ENCODE results near the gene C1QTNF3.
"Not testable (repeated sequence)": the region's sequence is repeated elsewhere in the genome, so short reads cannot be mapped to it uniquely, and the experiment has no call there.

Gene C1QTNF3

DNA sequence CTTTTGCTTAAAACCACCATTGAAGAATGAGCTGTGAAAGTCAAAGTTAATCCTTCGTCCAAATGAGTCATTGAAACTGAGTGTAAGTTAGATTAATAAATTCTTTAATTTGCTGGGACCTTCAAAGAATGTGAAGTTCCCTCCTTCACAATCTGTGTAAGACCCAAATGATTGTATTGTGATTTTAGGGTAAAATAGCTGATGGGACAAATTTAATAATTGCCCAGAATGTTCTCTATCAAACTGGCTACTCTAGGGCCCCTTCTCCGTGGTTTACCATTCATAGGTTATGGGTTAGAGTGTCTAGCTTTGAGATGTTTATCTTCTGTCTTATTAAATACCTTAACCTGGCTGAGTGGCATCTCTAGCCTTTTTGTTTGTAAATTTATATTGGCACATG is 11.9 kb downstream of the C1QTNF3 start:
- Histone ChIP-seq H3K4me3 (ENCODE audit: low read length) (no peak overlapping the region), H3K27ac (ENCODE audit: low read depth, low read length) (no peak overlapping the region), H3K27me3 (ENCODE audit: control insufficient read depth, insufficient read depth, low read length) (no peaks in the 10 kb centered on the region), H3K9ac (ENCODE audit: low read length) (no peak overlapping the region), H3K36me3 (ENCODE audit: control insufficient read depth, insufficient read depth, low read length) (peaks cover 3% of the 10 kb centered on the region), H3K4me1 (ENCODE audit: control insufficient read depth, insufficient read depth, low read length) (no peaks in the 10 kb centered on the region)

DNA sequence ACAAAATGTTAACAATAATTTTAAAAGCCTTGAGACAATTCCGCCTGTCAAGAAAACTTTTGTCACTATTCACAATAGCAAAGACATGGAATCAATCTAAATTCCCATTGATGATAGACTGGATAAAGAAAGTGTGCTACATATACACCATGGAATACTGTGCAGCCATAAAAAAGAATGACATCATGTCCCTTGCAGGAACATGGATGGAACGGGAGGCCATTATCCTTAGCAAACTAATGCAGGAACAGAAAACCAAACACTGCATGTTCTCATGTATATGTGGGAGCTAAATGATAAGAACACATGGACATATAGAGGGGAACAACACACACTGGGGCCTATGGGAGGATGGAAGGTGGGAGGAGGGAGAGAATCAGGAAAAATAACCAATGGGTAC is 12.4 kb downstream of the C1QTNF3 start:
- H3K9ac ChIP-seq (ENCODE audit: low read length); H3K27me3 ChIP-seq (ENCODE audit: control insufficient read depth, insufficient read depth, low read length); H3K36me3 ChIP-seq (ENCODE audit: control insufficient read depth, insufficient read depth, low read length); H3K4me1 ChIP-seq (ENCODE audit: control insufficient read depth, insufficient read depth, low read length); H3K27ac ChIP-seq (ENCODE audit: low read depth, low read length); H3K4me3 ChIP-seq (ENCODE audit: low read length): not testable (repeated sequence)

DNA sequence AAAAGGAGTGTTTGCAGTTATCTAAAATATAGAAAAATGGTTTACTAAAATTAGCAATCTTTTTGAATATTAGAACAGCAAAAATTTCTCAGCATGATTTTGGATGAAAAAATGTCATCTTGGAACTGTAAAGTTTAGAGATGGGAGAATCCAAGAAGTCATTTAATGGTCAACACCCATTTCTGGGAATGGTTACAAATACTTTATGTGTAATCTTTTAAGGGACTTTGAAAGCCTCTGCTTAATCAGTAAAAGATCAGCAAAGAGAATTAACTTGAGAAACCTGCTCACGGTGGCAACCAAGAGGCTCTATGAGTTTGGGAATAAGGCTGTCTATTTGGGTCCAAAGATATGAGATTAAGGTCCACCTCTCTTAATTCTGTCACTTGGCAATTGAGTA is 13.0 kb downstream of the C1QTNF3 start:
- no peak overlapping the region for H3K27ac ChIP-seq (ENCODE audit: low read depth, low read length)
- H3K27me3 ChIP-seq (ENCODE audit: control insufficient read depth, insufficient read depth, low read length): no peaks in the 10 kb centered on the region
- no peak overlapping the region for H3K4me3 ChIP-seq (ENCODE audit: low read length)
- no peaks in the 10 kb centered on the region for H3K4me1 ChIP-seq (ENCODE audit: control insufficient read depth, insufficient read depth, low read length)
- H3K36me3 ChIP-seq (ENCODE audit: control insufficient read depth, insufficient read depth, low read length): peaks cover under 1% of the 10 kb centered on the region
- no peak overlapping the region for H3K9ac ChIP-seq (ENCODE audit: low read length)

DNA sequence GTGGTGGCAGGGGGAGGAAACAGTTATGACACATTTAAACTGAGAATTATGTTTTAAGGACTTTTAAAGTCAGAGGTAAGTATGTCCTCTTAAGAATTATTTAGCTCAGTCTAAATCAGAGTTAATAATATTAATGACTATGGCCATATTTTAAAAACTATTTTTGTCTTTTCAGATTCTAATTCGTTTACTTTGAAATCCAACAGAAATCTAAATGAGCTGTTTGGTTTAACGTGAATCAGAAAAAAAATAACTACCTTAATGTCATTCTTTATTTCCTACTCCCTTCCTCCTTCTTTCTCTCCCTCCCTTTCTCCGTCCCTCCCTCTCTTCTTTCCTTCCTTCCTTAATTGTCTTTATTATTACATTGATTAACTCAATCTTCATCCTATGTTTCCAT is 14.7 kb downstream of the C1QTNF3 start:
- Histone ChIP-seq H3K4me1 (ENCODE audit: control insufficient read depth, insufficient read depth, low read length) (no peaks in the 10 kb centered on the region), H3K27ac (ENCODE audit: low read depth, low read length) (no peak overlapping the region), H3K4me3 (ENCODE audit: low read length) (no peak overlapping the region), H3K27me3 (ENCODE audit: control insufficient read depth, insufficient read depth, low read length) (no peaks in the 10 kb centered on the region), H3K9ac (ENCODE audit: low read length) (no peak overlapping the region), H3K36me3 (ENCODE audit: control insufficient read depth, insufficient read depth, low read length) (no peaks in the 10 kb centered on the region)

DNA sequence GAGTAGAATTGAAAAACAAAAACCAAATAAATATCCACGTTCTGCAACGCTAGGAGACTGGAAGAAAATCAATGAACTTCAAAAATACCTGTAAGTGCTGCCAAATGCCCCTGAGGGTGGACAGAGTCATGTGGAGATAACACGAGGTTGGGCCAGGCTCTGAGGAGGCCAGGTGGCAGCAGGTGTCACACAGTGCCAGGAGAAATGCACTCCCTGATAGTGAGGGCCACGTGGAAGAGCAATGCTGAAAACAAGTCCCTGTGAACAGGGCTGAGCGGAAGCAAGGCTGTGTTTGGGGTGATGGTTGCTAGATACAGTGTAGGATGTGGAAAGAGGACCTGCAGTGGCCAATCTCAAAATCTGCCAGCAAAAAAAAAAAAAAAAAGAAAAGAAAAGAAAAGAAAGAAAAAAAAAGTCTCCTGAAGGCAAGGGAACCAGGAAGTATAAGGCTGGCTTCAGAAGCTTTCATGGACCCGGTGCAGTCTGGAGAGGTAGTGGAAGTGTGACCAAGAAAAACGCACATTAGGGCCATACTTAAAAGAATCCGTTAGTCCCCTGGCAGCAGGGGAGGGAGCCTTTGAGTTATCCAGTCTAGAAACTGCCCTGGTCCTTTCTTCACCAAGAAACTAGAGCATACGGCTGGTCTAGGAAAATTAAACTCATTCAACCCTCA is 16.8 kb downstream of the C1QTNF3 start:
- H3K9ac ChIP-seq (ENCODE audit: low read length): no peak overlapping the region
- no peaks in the 10 kb centered on the region for H3K27me3 ChIP-seq (ENCODE audit: control insufficient read depth, insufficient read depth, low read length)
- H3K27ac ChIP-seq (ENCODE audit: low read depth, low read length): no peak overlapping the region
- H3K36me3 ChIP-seq (ENCODE audit: control insufficient read depth, insufficient read depth, low read length): no peaks in the 10 kb centered on the region
- H3K4me3 ChIP-seq (ENCODE audit: low read length): no peak overlapping the region
- H3K4me1 ChIP-seq (ENCODE audit: control insufficient read depth, insufficient read depth, low read length): no peaks in the 10 kb centered on the region

GRCh38 chr5:34022121-34022705 is 20.8 kb downstream of the C1QTNF3 start:
- Histone ChIP-seq H3K27me3 (ENCODE audit: control insufficient read depth, insufficient read depth, low read length) (no peaks in the 10 kb centered on the region), H3K4me3 (ENCODE audit: low read length) (no peak overlapping the region), H3K36me3 (ENCODE audit: control insufficient read depth, insufficient read depth, low read length) (no peaks in the 10 kb centered on the region), H3K9ac (ENCODE audit: low read length) (no peak overlapping the region), H3K27ac (ENCODE audit: low read depth, low read length) (no peak overlapping the region), H3K4me1 (ENCODE audit: control insufficient read depth, insufficient read depth, low read length) (no peaks in the 10 kb centered on the region)

- Histone ChIP-seq H3K9ac (ENCODE audit: low read length) (no peak overlapping the region), H3K4me3 (ENCODE audit: low read length) (no peak overlapping the region), H3K4me1 (ENCODE audit: control insufficient read depth, insufficient read depth, low read length) (peaks cover 2% of the 10 kb centered on the region), H3K27ac (ENCODE audit: low read depth, low read length) (no peak overlapping the region), H3K36me3 (ENCODE audit: control insufficient read depth, insufficient read depth, low read length) (no peaks in the 10 kb centered on the region), H3K27me3 (ENCODE audit: control insufficient read depth, insufficient read depth, low read length) (no peaks in the 10 kb centered on the region)
These were observed 21.7 kb downstream of the C1QTNF3 start for GRCh38 chr5:34021334-34021733.

GRCh38 chr5:34020726-34021125 is 22.3 kb downstream of the C1QTNF3 start:
- H3K4me1 ChIP-seq (ENCODE audit: control insufficient read depth, insufficient read depth, low read length): peaks cover 2% of the 10 kb centered on the region
- H3K27ac ChIP-seq (ENCODE audit: low read depth, low read length): no peak overlapping the region
- H3K4me3 ChIP-seq (ENCODE audit: low read length): no peak overlapping the region
- no peaks in the 10 kb centered on the region for H3K36me3 ChIP-seq (ENCODE audit: control insufficient read depth, insufficient read depth, low read length)
- H3K9ac ChIP-seq (ENCODE audit: low read length): no peak overlapping the region
- no peaks in the 10 kb centered on the region for H3K27me3 ChIP-seq (ENCODE audit: control insufficient read depth, insufficient read depth, low read length)

DNA sequence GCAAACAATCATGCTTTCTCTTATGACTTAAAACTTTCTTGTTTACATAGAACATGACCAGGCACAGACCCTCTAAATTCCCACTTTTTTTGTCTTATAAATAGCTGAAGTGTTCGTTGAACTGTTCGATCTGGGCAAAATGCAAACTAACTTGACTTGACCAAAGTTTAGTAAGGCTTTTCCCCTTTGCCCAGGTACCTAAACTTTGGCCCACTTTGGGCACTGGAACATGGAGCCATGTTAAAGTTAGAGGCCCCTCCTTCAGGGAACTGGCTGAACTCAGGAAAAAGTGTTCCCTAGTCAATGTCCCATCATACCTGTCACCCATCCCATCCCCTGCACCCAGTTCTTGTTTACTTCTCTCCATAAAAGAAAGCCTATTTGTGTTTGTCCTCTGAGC is 25.8 kb downstream of the C1QTNF3 start:
- no peaks in the 10 kb centered on the region for H3K27me3 ChIP-seq (ENCODE audit: control insufficient read depth, insufficient read depth, low read length)
- no peak overlapping the region for H3K9ac ChIP-seq (ENCODE audit: low read length)
- no peak overlapping the region for H3K4me3 ChIP-seq (ENCODE audit: low read length)
- H3K4me1 ChIP-seq (ENCODE audit: control insufficient read depth, insufficient read depth, low read length): peaks cover 4% of the 10 kb centered on the region
- no peaks in the 10 kb centered on the region for H3K36me3 ChIP-seq (ENCODE audit: control insufficient read depth, insufficient read depth, low read length)
- no peak overlapping the region for H3K27ac ChIP-seq (ENCODE audit: low read depth, low read length)

DNA sequence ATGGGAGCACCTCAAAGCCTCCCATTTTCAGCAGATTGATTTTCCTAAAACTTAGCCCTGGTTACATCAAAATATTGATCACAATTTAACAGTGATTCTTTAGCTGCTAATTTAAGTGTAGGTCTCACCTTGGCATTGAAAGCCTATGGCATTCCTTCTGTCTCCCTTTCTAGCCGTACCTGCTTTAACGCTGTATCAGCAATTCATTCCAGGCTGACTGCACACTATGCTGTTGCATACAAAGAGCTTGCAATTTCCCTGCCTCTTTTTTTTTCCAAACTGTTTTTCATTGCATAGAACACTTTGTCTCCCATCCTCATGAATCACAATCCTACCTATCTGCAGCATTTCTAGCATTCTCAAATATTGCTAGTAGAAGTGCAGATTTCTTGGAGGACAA is 26.3 kb downstream of the C1QTNF3 start:
- H3K36me3 ChIP-seq (ENCODE audit: control insufficient read depth, insufficient read depth, low read length): no peaks in the 10 kb centered on the region
- no peak overlapping the region for H3K27ac ChIP-seq (ENCODE audit: low read depth, low read length)
- no peak overlapping the region for H3K4me3 ChIP-seq (ENCODE audit: low read length)
- H3K4me1 ChIP-seq (ENCODE audit: control insufficient read depth, insufficient read depth, low read length): peaks cover 4% of the 10 kb centered on the region
- no peak overlapping the region for H3K9ac ChIP-seq (ENCODE audit: low read length)
- no peaks in the 10 kb centered on the region for H3K27me3 ChIP-seq (ENCODE audit: control insufficient read depth, insufficient read depth, low read length)

- Histone ChIP-seq H3K27me3 (ENCODE audit: control insufficient read depth, insufficient read depth, low read length) (no peaks in the 10 kb centered on the region), H3K9ac (ENCODE audit: low read length) (no peak overlapping the region), H3K36me3 (ENCODE audit: control insufficient read depth, insufficient read depth, low read length) (no peaks in the 10 kb centered on the region), H3K4me1 (ENCODE audit: control insufficient read depth, insufficient read depth, low read length) (peaks cover 4% of the 10 kb centered on the region), H3K27ac (ENCODE audit: low read depth, low read length) (no peak overlapping the region), H3K4me3 (ENCODE audit: low read length) (no peak overlapping the region)
These were observed 26.8 kb downstream of the C1QTNF3 start for GRCh38 chr5:34016222-34016621.

GRCh38 chr5:34015120-34015822 is 27.7 kb downstream of the C1QTNF3 start:
- Histone ChIP-seq H3K36me3 (ENCODE audit: control insufficient read depth, insufficient read depth, low read length) (no peaks in the 10 kb centered on the region), H3K9ac (ENCODE audit: low read length) (no peak overlapping the region), H3K4me3 (ENCODE audit: low read length) (no peak overlapping the region), H3K4me1 (ENCODE audit: control insufficient read depth, insufficient read depth, low read length) (peaks cover 4% of the 10 kb centered on the region), H3K27ac (ENCODE audit: low read depth, low read length) (no peak overlapping the region), H3K27me3 (ENCODE audit: control insufficient read depth, insufficient read depth, low read length) (no peaks in the 10 kb centered on the region)

DNA sequence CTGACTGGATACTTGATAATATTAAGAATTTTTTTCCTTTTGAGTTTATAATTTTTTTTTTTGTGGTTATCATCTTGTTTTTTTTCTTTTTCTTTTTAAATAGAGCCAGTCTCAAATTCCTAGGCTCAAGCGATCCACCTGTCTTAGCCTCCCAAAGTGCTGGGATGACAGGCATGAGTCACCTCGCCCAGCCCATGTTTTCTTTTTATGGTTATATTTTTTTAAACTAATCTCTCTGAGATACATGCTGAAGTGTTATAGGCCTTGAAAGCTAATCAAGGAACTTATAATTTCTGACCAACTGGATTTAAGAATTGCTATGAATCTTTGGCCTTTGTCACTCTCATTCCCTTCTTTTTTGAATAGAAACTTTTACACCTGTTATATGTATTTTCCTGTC is 28.4 kb downstream of the C1QTNF3 start:
- Histone ChIP-seq H3K36me3 (ENCODE audit: control insufficient read depth, insufficient read depth, low read length) (no peaks in the 10 kb centered on the region), H3K4me1 (ENCODE audit: control insufficient read depth, insufficient read depth, low read length) (peaks cover 4% of the 10 kb centered on the region), H3K9ac (ENCODE audit: low read length) (no peak overlapping the region), H3K27me3 (ENCODE audit: control insufficient read depth, insufficient read depth, low read length) (no peaks in the 10 kb centered on the region), H3K27ac (ENCODE audit: low read depth, low read length) (no peak overlapping the region), H3K4me3 (ENCODE audit: low read length) (no peak overlapping the region)
